ENCODE data around the gene PLEKHA6.
A peak's percentile ranks its signal among the peaks of the same experiment; 100 is the strongest.

PLEKHA6 gene

GRCh38 chr1:204376465-204376864 lies 16.7 kb upstream of the PLEKHA6 start:
- H3K27ac ChIP-seq (replicated peaks) = no peak overlapping the region
- DNase-seq (ENCODE audit: low read depth in 1 of 2, low spot score in 1 of 2) = no peak
- peaks cover 37% of the 10 kb centered on the region for H3K27me3 ChIP-seq (ENCODE audit: insufficient read depth, poor library complexity, severe bottlenecking)
- TF ChIP-seq POLR2AphosphoS5 (IDR thresholded peaks at IDR 0.05; ENCODE audit: low read depth) = no peak
- TF ChIP-seq SPI1 (IDR thresholded peaks at IDR 0.05; ENCODE audit: borderline replicate concordance, low read depth) = peak; percentile 31; the same call in 1 of the 2 replicates
- TF ChIP-seq, protein P1, sequence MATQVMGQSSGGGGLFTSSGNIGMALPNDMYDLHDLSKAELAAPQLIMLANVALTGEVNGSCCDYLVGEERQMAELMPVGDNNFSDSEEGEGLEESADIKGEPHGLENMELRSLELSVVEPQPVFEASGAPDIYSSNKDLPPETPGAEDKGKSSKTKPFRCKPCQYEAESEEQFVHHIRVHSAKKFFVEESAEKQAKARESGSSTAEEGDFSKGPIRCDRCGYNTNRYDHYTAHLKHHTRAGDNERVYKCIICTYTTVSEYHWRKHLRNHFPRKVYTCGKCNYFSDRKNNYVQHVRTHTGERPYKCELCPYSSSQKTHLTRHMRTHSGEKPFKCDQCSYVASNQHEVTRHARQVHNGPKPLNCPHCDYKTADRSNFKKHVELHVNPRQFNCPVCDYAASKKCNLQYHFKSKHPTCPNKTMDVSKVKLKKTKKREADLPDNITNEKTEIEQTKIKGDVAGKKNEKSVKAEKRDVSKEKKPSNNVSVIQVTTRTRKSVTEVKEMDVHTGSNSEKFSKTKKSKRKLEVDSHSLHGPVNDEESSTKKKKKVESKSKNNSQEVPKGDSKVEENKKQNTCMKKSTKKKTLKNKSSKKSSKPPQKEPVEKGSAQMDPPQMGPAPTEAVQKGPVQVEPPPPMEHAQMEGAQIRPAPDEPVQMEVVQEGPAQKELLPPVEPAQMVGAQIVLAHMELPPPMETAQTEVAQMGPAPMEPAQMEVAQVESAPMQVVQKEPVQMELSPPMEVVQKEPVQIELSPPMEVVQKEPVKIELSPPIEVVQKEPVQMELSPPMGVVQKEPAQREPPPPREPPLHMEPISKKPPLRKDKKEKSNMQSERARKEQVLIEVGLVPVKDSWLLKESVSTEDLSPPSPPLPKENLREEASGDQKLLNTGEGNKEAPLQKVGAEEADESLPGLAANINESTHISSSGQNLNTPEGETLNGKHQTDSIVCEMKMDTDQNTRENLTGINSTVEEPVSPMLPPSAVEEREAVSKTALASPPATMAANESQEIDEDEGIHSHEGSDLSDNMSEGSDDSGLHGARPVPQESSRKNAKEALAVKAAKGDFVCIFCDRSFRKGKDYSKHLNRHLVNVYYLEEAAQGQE (IDR thresholded peaks at IDR 0.05; ENCODE audit: insufficient replicate concordance, low read depth) = no peak
- TF ChIP-seq GABPA (IDR thresholded peaks at IDR 0.05; ENCODE audit: low read depth) = no peak
- TF ChIP-seq, protein P2, sequence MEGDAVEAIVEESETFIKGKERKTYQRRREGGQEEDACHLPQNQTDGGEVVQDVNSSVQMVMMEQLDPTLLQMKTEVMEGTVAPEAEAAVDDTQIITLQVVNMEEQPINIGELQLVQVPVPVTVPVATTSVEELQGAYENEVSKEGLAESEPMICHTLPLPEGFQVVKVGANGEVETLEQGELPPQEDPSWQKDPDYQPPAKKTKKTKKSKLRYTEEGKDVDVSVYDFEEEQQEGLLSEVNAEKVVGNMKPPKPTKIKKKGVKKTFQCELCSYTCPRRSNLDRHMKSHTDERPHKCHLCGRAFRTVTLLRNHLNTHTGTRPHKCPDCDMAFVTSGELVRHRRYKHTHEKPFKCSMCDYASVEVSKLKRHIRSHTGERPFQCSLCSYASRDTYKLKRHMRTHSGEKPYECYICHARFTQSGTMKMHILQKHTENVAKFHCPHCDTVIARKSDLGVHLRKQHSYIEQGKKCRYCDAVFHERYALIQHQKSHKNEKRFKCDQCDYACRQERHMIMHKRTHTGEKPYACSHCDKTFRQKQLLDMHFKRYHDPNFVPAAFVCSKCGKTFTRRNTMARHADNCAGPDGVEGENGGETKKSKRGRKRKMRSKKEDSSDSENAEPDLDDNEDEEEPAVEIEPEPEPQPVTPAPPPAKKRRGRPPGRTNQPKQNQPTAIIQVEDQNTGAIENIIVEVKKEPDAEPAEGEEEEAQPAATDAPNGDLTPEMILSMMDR (IDR thresholded peaks at IDR 0.05; ENCODE audit: insufficient read depth, low read length) = no peak
- no peak overlapping the region for H3K4me3 ChIP-seq (replicated peaks; ENCODE audit: insufficient read depth, low read length)

DNA sequence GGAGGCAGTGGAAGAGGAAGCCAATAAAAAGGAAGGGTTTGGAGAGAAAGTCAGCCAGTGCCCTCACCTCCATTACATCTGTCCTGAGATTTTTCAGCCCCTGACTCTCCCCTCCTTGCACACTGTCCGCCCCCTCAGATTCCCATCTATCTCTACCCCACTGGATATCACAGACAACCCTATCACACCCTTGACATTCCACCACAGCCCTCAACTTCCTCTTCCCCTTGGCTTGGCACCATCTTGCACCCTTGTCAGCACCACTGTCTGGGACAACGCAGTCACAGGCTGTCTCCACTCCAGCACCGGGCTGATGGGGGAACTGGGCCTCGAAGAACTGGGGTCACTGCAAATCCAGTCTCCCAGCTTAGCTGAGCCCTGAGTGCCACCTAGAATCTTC lies 14.2 kb upstream of the PLEKHA6 start:
- DNase-seq (ENCODE audit: low read depth in 1 of 2, low spot score in 1 of 2) = no peak
- no peak overlapping the region for H3K4me3 ChIP-seq (replicated peaks; ENCODE audit: insufficient read depth, low read length)
- H3K27me3 ChIP-seq (ENCODE audit: insufficient read depth, poor library complexity, severe bottlenecking) = peaks cover 33% of the 10 kb centered on the region
- H3K27ac ChIP-seq (replicated peaks) = no peak overlapping the region
- no peak for TF ChIP-seq GABPA (IDR thresholded peaks at IDR 0.05; ENCODE audit: low read depth)
- no peak for TF ChIP-seq POLR2AphosphoS5 (IDR thresholded peaks at IDR 0.05; ENCODE audit: low read depth)
- TF ChIP-seq, protein P2 (IDR thresholded peaks at IDR 0.05; ENCODE audit: insufficient read depth, low read length) = no peak
- TF ChIP-seq SPI1 (IDR thresholded peaks at IDR 0.05; ENCODE audit: borderline replicate concordance, low read depth) = no peak
- TF ChIP-seq, protein P1 (IDR thresholded peaks at IDR 0.05; ENCODE audit: insufficient replicate concordance, low read depth) = no peak

DNA sequence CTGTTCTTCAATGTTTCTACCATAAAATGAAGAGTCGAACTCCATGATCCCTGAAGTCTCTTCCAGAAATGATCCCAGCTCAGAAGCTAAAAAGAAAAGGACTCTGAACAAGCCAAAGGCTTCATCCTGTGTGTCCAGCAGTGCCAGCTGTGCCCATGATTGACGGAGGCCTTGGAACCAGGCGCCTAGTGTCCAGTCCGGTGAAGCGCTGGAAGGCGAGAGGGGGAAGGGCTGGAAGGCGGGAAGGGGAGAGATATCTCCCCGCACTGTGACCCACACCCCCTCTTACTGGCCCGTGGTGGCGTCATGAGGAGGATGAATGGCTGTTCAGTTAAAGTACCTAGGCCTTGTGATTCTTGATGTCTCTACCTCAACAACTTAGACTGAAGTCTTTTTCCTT lies 10.4 kb upstream of the PLEKHA6 start:
- DNase-seq (ENCODE audit: low read depth in 1 of 2, low spot score in 1 of 2) = no peak
- TF ChIP-seq, protein P2 (IDR thresholded peaks at IDR 0.05; ENCODE audit: insufficient read depth, low read length) = no peak
- no peak for TF ChIP-seq GABPA (IDR thresholded peaks at IDR 0.05; ENCODE audit: low read depth)
- no peak for TF ChIP-seq POLR2AphosphoS5 (IDR thresholded peaks at IDR 0.05; ENCODE audit: low read depth)
- TF ChIP-seq, protein P1 (IDR thresholded peaks at IDR 0.05; ENCODE audit: insufficient replicate concordance, low read depth) = no peak
- no peak for TF ChIP-seq SPI1 (IDR thresholded peaks at IDR 0.05; ENCODE audit: borderline replicate concordance, low read depth)
- peaks cover 12% of the 10 kb centered on the region for H3K27me3 ChIP-seq (ENCODE audit: insufficient read depth, poor library complexity, severe bottlenecking)

More for the DNA sequence above, 10.4 kb upstream of the PLEKHA6 start:
- Histone ChIP-seq H3K27ac (replicated peaks) (no peak overlapping the region), H3K4me3 (replicated peaks; ENCODE audit: insufficient read depth, low read length) (no peak overlapping the region)
